ENCODE results near the gene SLC29A2. TPM values are rescaled to one million over a fixed set of nuclear protein-coding genes. Genes with fewer than 3 reads are reported as not detected.
"Not testable (repeated sequence)": the region's sequence is repeated elsewhere in the genome, so short reads cannot be mapped to it uniquely, and the experiment has no call there.

The SLC29A2 gene
- total RNA-seq, 4 donors from 2014 or later = 1.8 to 2.7 (median 2.4) TPM

DNA sequence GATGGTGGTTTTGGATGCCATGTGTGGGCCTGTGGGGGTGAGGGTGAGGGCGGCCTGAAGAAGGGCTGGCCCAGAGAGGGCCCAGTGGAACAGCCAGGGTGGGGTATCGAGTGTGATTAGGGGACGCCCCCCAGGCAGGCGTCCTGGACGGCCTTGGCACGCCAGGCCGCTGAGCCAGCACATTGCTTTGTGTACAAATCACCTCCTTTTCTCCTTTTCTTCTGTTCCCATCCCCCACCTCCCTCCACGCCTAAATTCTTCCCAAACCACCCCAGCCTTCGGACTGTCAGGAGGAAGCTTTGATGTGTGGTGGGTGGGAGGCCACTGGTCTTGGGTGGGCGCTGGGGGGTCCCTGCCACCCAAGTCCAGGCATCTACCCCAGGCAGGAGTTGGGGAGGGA lies 46.9 kb downstream of the SLC29A2 start:
- intact Hi-C loops (cut with DNase I; ENCODE audit: low total_unique reads) = no loop called here
- no peak overlapping the region for H3K4me3 ChIP-seq (ENCODE audit: low read depth, poor library complexity, severe bottlenecking)
- 41 to 45% methylated on average over 10 of the region's 10 CpGs for WGBS, 2 donors
- no peak for DNase-seq (ENCODE audit: low spot score in 2 of 2)
- no peak for TF ChIP-seq POLR2A (IDR thresholded peaks at IDR 0.05)
- no peak for TF ChIP-seq CTCF (IDR thresholded peaks at IDR 0.05)

- DNase-seq (ENCODE audit: low spot score in 2 of 2) = no peak
- H3K4me3 ChIP-seq (ENCODE audit: low read depth, poor library complexity, severe bottlenecking) = no peak overlapping the region
- TF ChIP-seq POLR2A (IDR thresholded peaks at IDR 0.05) = no peak
- TF ChIP-seq CTCF (IDR thresholded peaks at IDR 0.05) = no peak
- WGBS, 2 donors = 97 to 100% methylated on average over 1 of the region's 1 CpG
- intact Hi-C loops (cut with DNase I; ENCODE audit: low total_unique reads) = no loop called here
These were observed 47.9 kb downstream of the SLC29A2 start for GRCh38 chr11:66323684-66324083.

DNA sequence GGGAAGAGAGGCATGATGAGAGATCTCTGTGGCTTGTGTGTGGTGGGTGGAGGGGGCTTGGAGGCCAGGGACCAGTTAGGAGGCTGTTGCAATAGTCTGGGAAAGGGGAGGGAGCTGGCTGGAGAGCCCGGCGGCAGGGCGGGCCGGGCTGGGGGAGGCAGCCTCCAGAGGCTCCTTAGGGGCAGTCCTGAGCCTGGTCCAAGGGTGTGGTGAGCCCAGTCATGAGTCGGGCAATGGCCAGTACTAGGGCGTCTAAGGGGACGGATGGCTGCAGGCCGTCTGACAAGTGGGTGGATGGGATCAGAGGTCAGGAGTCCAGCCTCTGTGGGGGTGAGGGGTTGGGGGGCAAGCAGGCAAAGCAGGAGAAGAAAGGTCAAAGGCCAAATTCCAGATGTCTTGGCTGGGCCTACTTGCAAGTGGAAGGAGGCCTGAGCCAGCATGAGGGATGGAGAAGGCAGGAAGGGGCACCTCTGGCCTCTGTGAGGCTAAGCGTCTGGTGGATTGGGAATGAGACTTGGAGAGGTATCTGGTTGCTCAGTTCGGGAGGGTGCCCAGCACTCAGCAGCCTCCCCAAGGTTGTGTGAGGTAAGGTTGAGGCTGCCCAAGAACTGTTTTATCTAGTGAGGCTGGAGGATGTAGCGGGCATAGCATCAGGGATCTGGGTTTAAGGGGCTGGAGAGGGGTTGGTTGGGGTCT lies 48.7 kb downstream of the SLC29A2 start:
- 72 to 74% methylated on average over 11 of the region's 11 CpGs for WGBS, 2 donors
- TF ChIP-seq POLR2A (IDR thresholded peaks at IDR 0.05) = no peak
- no peak for TF ChIP-seq CTCF (IDR thresholded peaks at IDR 0.05)
- intact Hi-C loops (cut with DNase I; ENCODE audit: low total_unique reads) = no loop called here
- DNase-seq (ENCODE audit: low spot score in 2 of 2) = peak; percentile 62 to 93
- no peak overlapping the region for H3K4me3 ChIP-seq (ENCODE audit: low read depth, poor library complexity, severe bottlenecking)

DNA sequence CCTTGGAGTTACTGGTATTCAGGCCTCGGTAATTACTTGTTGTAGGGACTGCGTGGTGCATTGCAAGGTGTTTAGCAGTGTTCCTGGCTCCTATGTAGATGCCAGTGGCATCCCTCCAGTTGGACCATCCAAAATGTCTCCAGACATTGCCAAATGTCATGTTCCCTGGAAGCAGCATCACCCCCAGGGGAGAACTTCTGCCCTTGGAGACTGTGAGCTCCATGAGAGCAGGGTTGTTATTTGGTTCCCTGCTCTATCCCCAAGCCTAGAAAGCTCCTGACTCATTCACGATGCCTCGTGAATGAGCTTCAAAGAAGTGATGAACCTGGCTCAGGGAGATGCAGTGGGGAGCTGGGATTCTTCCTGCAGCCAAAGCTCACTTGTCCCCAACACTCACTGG lies 50.0 kb downstream of the SLC29A2 start:
- TF ChIP-seq POLR2A (IDR thresholded peaks at IDR 0.05) (no peak), CTCF (IDR thresholded peaks at IDR 0.05) (no peak)
- WGBS, 2 donors = 45 to 53% methylated on average over 2 to 4 of the region's 4 CpGs
- no peak for DNase-seq (ENCODE audit: low spot score in 2 of 2)
- H3K4me3 ChIP-seq (ENCODE audit: low read depth, poor library complexity, severe bottlenecking) = no peak overlapping the region
- intact Hi-C loops (cut with DNase I; ENCODE audit: low total_unique reads) = no loop called here

DNA sequence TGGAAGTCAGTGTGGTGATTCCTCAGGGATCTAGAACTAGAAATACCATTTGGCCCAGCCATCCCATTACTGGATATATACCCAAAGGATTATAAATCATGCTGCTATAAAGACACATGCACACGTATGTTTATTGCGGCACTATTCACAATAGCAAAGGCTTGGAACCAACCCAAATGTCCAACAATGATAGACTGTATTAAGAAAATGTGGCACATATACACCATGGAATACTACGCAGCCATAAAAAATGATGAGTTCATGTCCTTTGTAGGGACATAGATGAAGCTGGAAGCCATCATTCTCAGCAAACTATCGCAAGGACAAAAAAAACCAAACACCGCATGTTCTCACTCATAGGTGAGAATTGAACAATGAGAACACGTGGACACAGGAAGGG lies 50.8 kb downstream of the SLC29A2 start:
- 94% methylated on average over 6 of the region's 6 CpGs for WGBS, 2 donors
- intact Hi-C loops (cut with DNase I; ENCODE audit: low total_unique reads); DNase-seq (ENCODE audit: low spot score in 2 of 2); H3K4me3 ChIP-seq (ENCODE audit: low read depth, poor library complexity, severe bottlenecking): not testable (repeated sequence)

GRCh38 chr11:66320289-66320688 lies 51.3 kb downstream of the SLC29A2 start:
- WGBS, 2 donors = 89 to 91% methylated on average over 2 of the region's 2 CpGs
- intact Hi-C loops (cut with DNase I; ENCODE audit: low total_unique reads); H3K4me3 ChIP-seq (ENCODE audit: low read depth, poor library complexity, severe bottlenecking); DNase-seq (ENCODE audit: low spot score in 2 of 2): not testable (repeated sequence)

- 58 to 71% methylated on average over 3 of the region's 3 CpGs for WGBS, 2 donors
- intact Hi-C loops (cut with DNase I; ENCODE audit: low total_unique reads) = no loop called here
- DNase-seq (ENCODE audit: low spot score in 2 of 2) = no peak
- no peak for TF ChIP-seq CTCF (IDR thresholded peaks at IDR 0.05)
- TF ChIP-seq POLR2A (IDR thresholded peaks at IDR 0.05) = no peak
- H3K4me3 ChIP-seq (ENCODE audit: low read depth, poor library complexity, severe bottlenecking) = no peak overlapping the region
These were observed 53.0 kb downstream of the SLC29A2 start for GRCh38 chr11:66318600-66318970.
